GM21717 (cell line): ENCODE measurements around the gene PAPSS1.
A peak's percentile ranks its signal among the peaks of the same experiment; 100 is the strongest.
"Not testable (repeated sequence)": the region's sequence is repeated elsewhere in the genome, so short reads cannot be mapped to it uniquely, and the experiment has no call there.

Source experiments
- ATAC-seq: cut with Tn5 transposase; IDR thresholded peaks from one replicate; pipeline ENCODE4 v1.9.1; 2021; ENCODE audit warnings: mild to moderate bottlenecking, moderate library complexity; ENCODE audit not compliant: unreplicated experiment

The PAPSS1 gene

DNA sequence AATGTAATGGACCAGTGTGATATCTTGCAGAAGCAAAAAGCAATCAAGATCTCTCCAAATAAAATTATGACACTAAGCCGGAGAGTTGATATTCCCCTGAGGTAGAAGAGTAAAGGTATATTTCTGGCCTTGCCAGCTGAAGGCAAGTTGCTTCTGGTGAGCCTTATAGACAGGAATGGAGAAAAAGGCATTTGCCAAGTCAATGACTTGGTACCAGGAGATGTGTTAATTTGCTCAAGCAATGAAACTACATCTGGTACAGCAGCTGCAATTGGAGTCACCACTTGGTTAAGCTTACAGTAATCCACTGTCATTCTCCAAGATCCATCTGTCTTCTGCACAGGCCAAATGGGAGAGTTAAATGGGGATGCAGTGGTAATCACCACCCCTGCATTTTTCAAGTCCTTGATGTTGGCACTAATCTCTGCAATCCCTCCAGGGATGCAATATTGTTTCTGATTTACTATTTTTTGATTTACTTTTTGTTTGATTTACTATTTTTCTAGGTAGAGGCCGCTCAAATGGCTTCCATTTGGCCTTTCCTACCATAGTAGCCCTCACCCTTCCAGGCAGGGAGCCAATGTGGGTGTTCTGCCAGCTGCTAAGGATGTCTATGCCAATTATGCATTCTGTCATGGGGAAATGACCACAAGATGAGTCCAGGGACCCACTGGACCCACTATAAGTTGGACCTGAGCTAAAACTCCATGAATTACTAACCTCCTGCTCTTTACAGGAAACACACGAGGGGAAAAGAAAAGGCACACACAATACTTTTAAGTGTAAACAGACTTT lies 6.3 kb upstream of the PAPSS1 start:
- ATAC-seq = not testable (repeated sequence)

DNA sequence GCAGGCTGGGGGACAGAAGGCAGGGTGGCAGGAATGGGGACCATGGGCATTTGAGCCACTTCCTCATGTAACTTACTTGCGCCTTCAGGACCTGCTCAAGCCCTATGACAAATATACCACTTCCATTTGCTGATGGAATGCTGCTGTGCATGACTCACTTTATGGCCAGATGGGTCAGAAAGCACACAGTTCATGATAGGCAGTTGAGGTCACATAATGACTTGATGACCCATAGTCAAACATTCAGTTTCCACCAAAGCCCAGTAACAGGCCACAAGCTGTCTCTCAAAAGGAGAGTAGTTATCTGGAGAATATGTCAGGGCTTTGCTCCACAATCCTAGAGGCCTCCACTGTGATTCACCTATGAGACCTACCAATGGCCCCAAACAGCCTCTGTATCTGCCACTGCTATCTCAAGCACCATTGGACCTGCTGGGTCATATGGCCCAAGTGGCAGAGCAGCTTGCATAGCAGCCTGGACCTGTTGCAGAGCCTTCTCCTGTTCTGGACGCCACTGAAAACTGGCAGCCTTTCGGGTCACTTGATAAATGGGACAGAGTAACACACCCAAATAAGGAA lies 5.3 kb upstream of the PAPSS1 start:
- no peak for ATAC-seq

DNA sequence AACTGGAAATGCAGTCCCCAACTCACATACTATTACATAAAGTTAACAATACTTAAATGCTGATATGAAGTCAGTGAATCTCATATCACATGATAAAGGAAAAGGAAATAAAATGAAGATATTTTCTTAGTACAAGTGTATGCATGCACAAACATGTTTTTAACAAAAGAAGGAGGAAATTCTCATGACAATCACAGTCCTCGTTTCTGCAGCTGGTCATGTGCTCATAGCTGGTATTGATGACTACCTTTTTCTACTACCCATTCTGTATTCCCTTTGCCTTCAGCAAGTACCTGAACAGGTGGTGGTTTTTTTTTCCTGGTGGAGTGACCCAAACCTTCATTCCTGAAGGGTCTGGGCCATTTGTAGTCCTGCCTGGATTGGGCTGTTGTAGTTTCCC lies 3.3 kb upstream of the PAPSS1 start:
- ATAC-seq = not testable (repeated sequence)

DNA sequence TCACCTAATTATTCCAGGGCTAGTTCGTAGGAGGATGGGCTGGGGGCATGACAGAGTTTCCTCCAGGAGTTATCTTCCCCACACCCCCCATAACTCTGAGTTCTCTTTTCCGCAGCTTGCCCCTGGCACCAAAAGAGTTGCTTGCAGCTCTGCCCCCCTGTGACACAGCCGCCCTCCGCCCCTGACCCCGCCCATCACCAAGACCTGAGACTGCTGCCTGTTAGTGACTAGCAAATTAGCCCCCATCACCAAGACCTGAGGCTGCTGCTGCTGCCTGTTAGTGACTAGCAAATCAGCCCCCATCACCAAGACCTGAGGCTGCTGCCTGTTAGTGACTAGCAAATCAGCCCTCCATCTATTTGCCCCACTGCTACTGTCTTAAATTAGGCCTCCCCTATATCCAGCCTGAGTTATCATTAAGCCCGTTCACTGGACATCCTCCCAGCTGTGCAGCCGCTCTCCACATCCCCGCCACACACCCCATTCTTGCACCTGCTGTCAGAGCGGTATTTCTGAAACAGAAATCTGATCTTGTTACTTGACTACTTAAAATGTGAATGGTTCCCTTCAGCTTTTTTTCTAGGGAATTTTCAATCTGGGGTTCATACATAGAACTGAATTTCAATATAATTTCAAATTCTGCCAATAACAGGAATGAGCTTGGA lies 1.5 kb upstream of the PAPSS1 start:
- ATAC-seq = no peak

DNA sequence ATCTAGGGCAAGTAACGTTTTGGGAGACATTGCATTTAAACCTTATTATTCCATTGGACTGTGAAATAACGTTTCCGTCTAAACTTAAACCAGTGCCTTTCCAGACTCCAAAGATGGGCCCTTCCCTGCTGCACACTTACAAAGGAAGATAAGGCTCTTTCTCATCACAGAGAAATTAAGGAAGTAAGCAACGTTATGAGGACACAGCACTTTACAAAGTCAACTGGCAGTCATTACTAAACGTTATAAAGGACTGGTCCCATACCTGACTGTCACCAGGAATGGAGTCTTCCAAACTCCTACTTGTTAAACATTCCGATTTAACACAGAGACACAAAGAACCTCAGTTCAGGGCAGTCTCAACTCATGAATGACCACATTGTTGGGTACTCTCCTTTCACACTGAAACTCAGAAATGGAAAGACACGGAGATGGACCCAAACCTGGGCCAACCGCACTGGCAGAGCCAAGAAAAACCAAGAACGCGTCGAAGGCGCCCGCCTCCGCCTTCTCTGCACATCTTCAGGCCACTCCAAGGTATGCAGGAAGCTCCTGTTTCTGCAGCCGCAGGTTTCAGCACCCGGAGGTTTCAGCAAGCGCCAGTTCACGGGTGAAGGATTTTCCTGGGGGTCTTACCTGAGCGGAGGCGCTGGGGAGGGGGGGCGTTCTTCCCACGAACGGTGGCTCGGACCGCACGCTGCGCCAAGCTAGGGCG lies 670 bp downstream of the PAPSS1 start:
- peak; percentile 18 for ATAC-seq

DNA sequence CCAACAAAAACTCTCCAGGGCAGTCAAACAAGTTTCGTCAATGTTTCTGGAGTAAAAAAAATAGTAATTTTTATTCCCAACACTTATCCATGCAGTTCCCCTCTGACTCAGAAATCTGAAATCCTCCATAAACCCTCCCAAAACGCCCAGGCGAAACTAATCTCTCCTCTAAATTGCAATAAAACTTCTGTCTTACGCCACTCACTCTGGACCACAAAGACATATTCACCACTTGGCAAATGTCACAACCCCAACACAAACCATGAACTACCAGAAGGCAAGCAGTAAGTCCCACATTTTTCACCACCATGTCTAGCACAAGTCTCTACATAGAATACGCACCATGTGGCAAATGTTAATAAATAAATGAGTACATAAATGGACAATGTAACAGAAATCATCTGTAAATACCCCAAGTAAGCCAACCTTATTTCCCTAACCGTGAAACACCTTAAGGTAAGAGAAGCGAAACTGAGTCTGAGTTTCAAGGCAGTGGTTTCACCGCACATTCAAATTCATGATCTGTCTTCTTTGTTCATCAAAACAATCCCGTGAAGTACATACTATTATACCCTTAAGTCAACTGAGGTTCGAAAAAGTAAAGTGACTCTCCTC lies 1.6 kb downstream of the PAPSS1 start:
- peak; percentile 34 for ATAC-seq

DNA sequence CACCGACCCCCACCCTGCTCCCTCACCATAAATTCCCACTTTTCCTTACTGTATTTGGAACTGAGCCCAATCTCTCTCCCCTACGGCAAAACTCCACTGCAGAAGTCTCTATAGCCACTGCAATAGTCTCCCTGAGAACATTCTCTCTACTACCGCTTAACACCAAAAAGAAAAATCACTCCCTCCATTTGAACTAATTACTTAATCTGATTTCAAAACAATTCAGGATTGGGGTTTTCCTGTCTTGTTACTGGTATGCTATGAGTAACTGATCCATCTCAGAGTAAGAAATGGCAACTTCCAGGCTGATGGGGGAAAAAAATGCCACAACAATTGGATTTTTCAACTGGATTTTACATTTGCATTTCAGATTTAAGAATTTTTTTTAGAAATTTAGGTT lies 5.8 kb downstream of the PAPSS1 start:
- no peak for ATAC-seq

DNA sequence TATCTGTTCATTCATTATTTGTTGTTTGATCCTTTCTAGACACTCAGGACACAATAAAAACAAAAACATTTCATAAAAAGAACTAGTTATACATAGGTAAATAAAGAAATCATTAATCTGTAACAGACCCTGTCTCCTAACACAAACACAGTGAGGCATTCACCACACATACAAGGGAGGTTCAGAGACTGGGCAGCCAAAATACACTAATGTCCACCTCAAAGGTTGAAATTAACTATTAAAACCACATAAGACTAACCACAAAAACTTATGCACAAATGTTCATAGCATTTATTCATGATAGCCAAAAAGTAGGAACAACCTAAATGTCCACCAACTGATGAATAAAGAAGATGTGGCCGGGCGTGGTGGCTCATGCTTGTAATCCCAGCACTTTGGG lies 7.8 kb downstream of the PAPSS1 start:
- ATAC-seq = no peak

DNA sequence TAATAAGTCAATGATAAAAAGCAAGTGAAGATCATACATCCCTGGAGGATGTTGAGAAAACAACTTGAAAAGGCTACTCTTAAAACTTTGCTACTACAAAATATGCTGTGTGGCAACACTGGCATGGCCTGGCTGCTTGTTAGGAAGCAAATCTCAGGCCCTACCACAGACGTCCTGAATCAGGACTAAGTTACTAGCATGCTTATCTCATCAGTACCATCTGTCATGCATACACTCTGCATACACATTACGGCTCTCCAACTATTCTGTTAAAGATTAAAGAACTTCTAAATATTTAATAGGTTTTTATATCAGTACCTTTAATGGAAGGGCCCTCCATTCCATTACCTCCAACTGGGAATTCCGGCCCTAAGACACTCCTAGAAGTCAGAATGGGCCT lies 8.2 kb downstream of the PAPSS1 start:
- ATAC-seq = no peak

DNA sequence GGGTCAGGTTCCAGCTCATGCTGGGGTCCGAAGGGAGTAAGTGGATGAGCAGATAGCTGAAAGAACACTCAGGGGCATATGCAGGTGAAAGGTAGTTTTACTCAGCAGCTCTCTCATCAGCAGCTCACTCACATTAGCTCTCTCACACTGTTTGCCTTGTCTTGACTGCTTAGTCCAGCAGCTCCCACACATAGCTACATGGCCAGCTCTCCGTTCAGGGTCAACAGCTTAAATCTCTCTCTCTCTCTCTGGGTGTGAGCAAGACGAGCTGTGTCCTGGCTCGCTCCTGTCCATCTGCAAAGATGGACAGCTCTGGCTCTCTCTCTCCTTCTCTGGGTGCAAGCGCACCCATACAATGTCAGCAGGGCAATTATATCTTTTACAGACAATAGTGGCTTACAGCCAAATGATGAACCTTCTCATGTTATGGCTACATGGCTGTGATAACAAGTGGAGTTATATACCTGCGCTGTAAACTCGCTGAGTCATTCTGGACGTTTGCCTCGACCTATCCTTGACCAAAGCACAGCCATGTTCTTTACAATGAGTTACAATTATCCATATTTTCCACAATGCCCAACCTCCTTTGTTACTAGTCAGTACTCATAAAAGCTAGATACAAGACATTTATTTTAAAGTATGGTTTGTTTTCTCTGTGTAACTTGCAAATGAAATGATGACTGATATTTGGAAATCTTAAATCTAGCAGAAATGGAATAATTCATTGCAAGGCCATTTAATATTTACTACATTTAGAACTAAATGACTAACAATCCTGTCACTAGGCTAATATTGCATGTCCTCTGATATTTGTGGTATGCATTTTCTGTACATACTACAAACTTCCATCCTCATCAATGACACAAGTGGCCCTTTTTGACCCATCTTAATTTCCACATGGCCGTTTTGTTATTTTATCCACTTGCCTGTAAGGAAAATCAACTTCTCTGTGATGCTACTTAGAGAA lies 9.3 kb downstream of the PAPSS1 start:
- ATAC-seq = no peak

DNA sequence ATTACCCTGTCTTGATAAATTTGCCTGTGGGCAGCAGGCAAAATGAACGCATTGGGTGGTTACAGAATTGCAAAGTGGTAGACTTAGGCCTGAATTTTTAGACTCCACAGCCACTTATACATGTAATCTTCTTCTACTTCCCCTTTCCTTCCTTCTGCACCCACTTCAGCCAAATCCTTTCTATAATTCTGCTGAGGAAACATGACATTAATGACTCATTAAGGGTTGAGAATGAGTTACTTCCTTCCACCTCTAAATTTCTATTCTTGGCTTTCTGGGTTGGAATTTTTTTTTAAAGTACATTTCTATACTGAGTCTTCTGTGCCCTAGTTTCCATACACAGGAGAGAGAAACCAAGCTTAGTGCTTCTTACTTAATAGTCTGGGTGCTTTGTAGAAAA lies 10.1 kb downstream of the PAPSS1 start:
- ATAC-seq = peak; percentile 57

DNA sequence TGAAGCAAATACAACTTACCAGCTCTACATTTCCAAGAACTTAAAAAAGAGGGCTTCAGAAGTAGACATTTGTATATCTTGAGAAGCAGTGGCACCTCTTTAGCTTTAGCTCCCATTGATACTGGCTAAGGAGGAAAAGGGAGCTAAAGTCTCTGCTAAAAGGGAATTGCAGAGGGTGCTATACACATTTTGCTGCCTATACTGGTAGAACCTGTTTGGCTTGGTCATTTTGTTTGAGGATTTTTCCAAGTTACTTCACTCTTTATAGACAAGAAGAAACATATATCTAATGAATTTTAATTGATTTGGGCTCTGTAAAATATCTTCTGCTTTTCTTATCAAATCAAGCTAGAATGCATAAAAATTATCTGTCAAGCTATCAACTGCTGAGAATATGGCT lies 11.8 kb downstream of the PAPSS1 start:
- no peak for ATAC-seq

DNA sequence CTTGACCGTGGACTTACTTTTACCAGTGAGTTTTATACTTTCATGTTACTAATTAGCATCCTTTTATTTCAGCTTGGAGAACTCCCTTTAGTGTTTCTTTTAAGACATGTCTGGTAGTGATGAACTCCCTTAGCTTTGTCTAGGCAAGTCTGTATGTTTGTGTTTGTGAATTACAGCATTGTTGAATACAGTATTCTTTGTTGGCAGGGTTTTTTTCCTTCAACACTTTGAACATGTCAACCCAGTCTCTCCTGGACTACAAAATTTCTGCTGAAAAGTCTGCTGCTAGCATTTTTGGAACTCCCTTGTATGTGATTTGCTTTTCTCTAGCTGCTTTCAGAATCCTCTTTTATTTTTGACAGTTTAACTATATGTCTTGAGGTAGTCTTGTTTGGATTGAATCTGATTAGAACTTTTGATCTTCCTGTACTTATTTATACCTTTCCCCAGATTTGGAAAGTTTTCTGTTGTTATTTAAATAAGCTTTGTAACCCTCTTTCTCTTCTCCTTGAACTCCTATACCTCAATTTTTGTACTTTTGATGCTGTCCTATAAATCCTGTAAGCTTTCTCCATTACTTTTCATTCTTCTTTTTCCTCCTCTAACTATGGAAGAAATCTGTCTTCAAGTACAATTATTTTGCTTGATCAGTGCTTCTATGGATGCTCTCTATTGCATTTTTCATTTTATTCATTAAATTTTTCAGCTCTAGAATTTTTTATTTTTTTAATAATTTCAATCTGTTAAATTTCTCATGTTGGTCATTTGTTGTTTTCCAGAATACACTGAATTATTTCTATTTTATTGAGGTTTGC lies 14.1 kb downstream of the PAPSS1 start:
- no peak for ATAC-seq

DNA sequence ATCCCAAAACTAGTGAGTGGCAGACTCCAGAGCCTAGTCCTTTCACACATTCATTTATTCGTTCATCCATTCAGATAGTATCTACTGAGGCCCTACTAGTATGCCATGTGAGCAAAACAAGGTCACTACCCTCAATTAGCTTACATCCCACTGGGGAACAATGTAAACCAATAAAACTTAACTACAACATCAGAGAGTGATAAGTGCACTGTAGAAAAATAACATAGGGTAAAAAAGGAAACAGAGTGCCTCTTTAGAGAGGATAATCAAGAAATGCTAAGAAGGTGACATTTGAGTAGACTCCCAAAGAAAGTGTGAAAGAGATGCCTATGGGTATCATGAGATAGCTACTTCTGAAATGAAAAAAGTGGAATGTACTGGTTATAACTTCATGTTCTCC lies 18.5 kb downstream of the PAPSS1 start:
- ATAC-seq = no peak

DNA sequence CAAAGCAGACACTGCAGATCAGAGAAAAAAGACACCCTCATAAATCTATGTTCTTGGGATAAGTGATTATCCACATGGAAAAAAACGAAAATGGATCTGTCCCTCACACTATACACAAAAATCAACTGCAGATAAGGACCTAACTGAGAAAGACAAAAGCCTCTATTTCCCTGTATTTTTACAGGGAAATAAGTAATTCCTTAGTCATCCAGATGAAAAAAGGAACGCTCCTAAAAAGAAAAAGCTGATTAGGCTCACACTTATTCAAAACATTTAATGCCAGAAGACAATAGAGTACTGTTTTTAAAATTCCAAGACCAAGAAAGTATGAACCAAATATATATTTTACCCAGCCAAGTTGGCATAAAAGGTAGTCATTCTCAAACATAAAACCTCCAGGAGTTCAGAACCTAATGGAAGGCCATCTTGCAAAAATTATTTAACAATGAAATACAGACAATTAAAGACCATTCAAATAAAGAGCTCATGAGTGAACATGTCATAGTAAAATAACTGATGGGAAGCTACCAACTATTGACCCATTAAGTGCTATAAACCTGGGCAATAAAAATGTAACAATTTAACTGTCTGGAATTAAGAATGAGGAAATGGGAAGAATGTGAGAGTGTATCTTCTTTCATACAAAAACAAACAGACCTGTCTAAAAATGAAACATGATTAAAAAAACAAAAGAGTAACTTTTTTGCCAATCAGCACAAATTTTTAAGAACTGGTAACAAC lies 20.4 kb downstream of the PAPSS1 start:
- no peak for ATAC-seq

DNA sequence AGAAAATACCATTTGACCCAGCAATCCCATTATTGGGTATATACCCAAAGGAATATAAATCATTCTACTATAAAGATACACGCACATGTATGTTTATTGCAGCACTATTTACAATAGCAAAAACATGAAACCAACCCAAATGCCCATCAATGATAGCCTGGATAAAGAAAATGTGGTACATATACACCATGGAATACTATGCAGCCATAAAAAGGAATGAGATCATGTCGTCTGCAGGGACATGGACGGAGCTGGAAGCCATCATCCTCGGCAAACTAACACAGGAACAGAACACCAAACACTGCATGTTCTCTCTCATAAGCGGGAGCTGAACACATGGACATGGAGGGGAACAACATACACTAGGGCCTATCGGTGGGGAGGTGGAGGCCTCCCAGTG lies 23.8 kb downstream of the PAPSS1 start:
- not testable (repeated sequence) for ATAC-seq

DNA sequence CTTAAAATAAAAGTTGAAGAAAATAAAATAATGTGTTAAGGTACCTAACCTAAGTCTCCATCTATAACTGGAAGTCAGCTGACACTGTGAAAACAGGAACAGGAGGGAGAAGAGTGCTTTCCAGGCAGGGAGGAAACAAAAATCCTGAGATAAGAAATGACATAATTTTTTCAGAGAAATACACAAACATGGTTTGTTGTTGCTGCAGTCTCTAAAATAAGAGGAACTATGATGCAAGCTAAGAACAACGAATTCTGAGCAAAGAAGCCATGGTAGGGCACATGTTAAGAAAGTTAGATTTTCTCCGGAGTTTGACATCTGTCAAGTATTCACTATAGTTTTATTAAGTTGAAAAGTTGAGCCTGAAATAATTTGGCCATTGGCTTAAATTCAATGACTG lies 26.9 kb downstream of the PAPSS1 start:
- ATAC-seq = no peak

DNA sequence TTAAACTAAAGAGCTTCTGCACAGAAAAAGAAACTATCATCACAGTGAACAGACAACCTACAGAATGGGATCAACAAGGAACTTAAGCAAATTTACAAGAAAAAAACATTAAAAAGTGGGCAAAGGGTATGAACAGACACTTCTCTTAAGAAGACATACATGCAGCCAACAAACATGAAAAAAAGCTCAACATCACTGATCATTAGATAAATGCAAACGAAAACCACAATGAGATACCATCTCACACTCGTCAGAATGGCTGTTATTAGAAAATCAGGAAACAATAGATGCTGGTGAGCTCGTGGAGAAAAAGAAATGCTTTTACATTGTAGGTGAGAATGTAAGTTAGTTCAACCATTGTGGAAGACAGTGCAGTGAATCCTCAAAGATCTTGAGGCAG lies 27.8 kb downstream of the PAPSS1 start:
- no peak for ATAC-seq
